K562 (cell line): ENCODE measurements around the gene SRSF11.

Experiments used
- CTCF ChIP-seq, 3 experiments: IDR thresholded peaks in 2 of 3; conservative IDR thresholded peaks in 1 of 3; 2 replicates each; pipeline ENCODE4 v1.5.1; 2011 to 2012; ENCODE audit warnings: low read length in 3 of 3, mild to moderate bottlenecking in 3 of 3, control low read depth in 2 of 3, improper control_type of control experiment in 1 of 3, inconsistent platforms in 1 of 3, low read depth in 1 of 3, mixed read lengths in 1 of 3, moderate library complexity in 1 of 3; ENCODE audit not compliant: insufficient read depth in 2 of 3
- MAFK ChIP-seq: IDR thresholded peaks from 2 replicates; pipeline ENCODE4 v1.6.1; 2011; ENCODE audit warnings: low read length, improper control_type of control experiment
- PHB2 ChIP-seq: fragments of 450-650 bp; IDR thresholded peaks from 2 replicates; pipeline ENCODE4 v1.6.1; 2017; ENCODE audit warnings: low read depth
- RAD21 ChIP-seq, 2 experiments: fragments of 250-450 bp in 1 of 2; fragments of 450-650 bp in 1 of 2; sonication (Bioruptor Pico) in 1 of 2; formaldehyde crosslinking in 1 of 2; IDR thresholded peaks in 1 of 2; conservative IDR thresholded peaks in 1 of 2; 2 replicates each; pipeline versions ENCODE4 v1.4.0 to v1.8.0; 2020 to 2022; ENCODE audit warnings: mild to moderate bottlenecking in 2 of 2, moderate library complexity in 1 of 2
- TRIM25 ChIP-seq: fragments of 450-650 bp; IDR thresholded peaks from 2 replicates; pipeline ENCODE4 v1.7.0; 2016; ENCODE audit warnings: borderline replicate concordance
- ZBTB1 ChIP-seq: sonication (generic); formaldehyde crosslinking; IDR thresholded peaks from 2 replicates; pipeline ENCODE4 v1.8.1; 2023; ENCODE audit warnings: missing genetic modification reagents, low read depth, mild to moderate bottlenecking, borderline replicate concordance
- ZBTB11 ChIP-seq, 3 experiments: fragments of 200-800 bp in 1 of 3; fragments of 250-450 bp in 1 of 3; fragments of 450-650 bp in 1 of 3; sonication (Bioruptor Pico) in 1 of 3; sonication (Bioruptor generic) in 1 of 3; formaldehyde crosslinking in 1 of 3; IDR thresholded peaks; 2 replicates each; pipeline versions ENCODE4 v1.6.1 to v1.8.0; 2016 to 2022; ENCODE audit warnings: mild to moderate bottlenecking in 2 of 3, missing genetic modification characterization in 2 of 3, missing compliant biosample characterization in 1 of 3, moderate library complexity in 1 of 3
- ZNF184 ChIP-seq: sonication (generic); formaldehyde crosslinking; IDR thresholded peaks from 2 replicates; pipeline ENCODE4 v1.5.0; 2020; ENCODE audit warnings: missing genetic modification reagents

- TF ChIP-seq PHB2 (no peak), TRIM25 (no peak), RAD21 (CRISPR knock-in tag; conservative IDR thresholded peaks at IDR 0.05 in 1 of 2, IDR thresholded peaks at IDR 0.05 in 1 of 2) (no peak), CTCF (IDR thresholded peaks at IDR 0.05 in 2 of 3, conservative IDR thresholded peaks at IDR 0.05 in 1 of 3; ENCODE audit: insufficient read depth in 2 of 3, low read depth in 1 of 3, low read length in 3 of 3) (no peak), MAFK (no peak), ZNF184 (CRISPR knock-in tag) (no peak), ZBTB11 (CRISPR knock-in tag; IDR thresholded peaks at IDR 0.05) (no peak), ZBTB1 (no peak)
Observed at GRCh38 chr1:70204139-70204538, 17.0 kb upstream of the SRSF11 start.
